ENCODE data around the gene STK17A.

The STK17A gene

DNA sequence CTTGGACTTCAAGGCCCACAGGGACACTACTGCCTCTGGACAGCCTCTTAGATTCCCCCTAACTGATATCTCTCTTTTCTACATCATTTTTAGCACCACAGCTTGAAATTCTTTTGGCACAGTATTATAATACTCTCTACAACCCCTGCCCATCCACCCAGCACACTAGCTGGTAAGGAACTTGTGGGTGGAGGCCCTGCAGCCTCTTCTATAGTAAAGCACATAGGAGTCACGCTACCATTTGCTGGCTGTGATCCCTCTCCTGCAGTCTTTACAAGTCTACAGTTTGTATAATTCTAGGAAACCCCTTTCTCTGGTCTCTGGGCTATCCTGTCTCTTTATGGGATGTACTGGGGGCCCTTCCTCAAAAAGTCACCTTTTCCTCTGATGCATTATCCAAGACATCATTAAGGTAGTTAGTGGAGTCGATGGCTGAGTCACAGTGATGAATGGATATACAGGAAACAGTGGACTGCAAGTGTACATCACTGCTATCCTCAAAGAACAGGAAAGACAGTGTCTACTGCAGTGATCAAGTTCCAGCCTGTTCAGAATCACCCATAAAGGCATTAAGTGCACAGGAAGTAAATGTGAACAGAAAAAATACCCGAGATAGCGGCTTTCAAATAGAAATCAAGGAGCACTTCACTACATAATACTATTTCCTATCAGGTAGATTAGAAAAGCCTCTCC, 54.4 kb downstream of the STK17A start:
- no peak for DNase-seq

DNA sequence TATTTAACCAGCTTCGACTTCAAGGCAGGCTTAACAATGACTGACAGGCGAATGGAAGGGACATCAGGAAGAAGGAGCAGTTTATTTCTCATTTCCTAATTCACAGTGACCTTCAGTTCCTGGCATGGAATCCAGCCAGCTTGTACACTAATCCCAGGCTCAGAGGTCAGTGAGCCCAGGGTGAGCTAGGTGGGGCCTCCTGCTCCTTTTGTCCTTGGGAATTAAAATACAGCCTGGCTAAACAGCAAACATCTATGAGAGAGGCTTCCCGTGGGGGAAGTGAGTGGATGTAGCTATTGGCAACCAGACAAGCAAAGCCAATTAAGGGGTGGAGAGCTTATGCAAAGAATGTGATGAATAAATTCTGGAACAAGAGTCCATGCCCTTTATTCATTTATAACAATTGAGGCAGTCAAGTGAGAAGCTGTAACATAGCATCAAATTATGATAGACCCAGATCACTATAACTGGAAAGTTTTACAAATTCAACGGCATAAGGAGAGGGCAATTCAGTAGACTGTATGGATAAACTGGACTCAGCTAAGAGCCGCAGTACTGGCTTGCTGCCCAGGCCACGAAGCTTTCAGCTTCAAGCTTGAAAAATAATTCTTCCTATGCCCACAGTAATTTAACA, 57.1 kb downstream of the STK17A start:
- no peak for DNase-seq

DNA sequence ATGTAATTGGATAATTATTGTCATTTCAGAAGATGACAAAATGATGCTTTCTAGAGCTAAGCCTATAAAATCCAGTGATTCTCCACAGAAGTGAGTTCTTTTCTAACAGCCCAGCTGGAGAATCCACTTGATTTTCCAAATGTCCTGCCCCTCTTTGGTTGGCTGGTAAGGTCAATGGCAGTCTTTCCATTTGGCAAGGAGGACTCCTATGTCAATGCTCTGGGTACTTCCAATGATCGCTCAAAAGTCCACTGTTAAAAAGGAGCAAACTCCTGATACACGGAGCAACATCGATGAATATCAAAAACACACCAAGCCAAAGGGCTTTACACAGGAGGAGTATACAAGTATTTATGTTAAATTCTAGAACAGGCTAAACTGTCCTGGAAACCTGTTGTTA, 57.8 kb downstream of the STK17A start:
- DNase-seq: no peak

DNA sequence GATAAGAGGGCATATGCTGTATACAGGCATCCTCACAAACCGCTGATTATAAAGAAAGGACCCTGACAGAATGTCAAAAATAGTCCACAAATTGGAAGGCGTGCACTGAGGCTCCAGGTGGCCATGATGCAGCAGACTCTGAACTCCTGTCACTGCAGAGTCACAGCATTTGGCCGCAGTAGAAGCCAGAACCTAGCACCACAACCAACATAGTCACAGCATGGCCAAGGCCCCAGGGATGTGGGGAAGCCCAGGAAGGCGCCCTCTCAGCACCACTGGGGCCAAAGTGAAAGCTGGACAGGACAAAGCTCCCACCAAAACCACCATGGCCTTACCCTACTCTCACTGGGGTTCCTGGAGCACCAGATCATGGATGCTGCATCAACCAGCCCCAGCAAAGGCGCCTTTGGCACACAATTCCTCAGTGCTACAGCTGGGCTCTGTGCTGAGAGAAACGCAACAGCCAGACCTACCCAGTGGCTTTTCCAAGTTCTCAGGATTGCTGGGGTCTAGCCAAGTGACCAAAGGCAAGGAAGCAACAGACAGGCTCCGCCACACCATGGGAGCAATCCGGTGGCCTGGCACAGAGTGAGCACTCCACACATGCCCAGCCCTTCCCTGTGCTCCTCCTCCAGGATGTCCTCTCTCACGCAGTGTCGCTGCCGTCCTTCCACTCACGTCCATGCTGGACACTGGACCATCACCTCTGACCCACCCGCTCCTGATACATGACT, 60.2 kb downstream of the STK17A start:
- no peak for DNase-seq

DNA sequence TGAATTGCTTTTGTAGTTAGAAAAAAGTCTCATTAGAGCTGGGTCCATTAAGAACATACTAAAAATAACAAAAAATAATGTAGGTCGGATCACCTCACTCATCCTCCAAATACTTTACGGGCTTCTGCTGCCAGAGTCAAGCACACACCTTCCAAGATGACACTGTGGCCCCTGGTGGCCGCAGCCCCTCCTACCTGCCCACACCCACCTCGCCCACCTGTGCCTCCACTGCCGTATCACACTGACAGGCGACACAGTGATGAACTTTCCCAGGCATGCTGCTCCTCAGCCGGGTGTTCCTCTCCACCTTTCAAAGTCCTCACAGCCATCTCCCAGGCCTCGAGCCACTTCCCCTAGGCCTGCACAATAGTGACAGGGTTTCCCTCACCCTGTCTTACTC, 60.9 kb downstream of the STK17A start:
- no peak for DNase-seq

DNA sequence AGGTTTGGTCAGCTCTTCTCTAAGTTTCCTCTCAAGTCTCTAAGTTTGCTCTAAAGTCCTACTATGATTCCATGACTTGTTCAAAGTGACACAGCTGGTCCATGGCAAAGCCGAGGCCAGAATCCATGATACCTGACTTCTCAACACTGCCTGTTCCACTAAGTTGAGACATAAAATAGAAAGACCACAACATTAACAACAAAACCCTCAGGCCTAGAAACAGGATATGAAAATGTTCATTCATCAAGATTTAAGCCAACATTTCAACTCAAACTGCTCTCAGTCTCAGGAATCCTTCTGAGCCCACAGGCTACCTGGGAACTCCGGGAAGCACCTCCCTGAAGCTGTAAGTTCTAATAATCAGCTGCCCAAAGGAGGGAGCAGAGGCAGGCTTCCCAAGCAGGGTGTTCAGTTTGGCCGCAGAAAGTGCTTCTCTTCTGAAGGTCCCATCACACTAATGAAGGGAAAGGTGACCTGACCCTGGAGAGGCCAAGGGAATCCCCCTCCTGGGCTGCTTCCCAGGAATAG, 62.9 kb downstream of the STK17A start:
- no peak for DNase-seq

DNA sequence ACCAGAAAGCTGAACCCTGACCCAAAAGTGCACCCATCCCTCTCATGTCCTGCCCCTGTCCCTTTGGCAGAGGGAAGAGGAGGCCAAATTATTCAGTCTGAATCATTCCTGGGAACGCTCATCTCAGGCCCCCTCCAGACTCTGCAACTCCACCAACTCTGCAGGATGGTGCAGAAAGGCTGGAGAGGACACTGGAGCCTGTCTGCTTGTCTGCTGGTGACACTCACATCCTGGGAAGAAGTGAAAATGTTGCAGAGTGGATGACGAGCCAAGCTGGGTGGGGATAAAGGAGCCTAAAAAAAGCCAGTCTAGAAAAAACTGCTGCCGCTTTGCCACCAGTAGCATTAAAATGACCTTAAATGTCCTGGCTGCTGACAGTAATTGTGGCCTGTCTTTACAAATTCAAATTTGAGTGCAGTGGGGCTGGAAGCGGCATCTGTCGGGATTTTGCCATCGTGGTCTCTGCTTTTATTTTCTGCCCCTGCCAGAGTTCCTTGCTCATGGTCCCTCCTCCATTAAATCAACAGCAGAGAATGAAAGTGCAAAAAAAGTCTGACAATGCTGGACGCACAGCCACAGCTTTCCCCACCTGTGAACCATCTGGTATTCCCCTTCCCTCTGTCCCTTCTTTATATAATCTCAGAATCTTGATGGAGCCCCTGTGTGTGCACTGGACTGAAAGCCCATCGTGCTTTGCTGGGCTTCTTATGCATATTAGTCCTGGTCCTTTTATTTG, 63.9 kb downstream of the STK17A start:
- no peak for DNase-seq

DNA sequence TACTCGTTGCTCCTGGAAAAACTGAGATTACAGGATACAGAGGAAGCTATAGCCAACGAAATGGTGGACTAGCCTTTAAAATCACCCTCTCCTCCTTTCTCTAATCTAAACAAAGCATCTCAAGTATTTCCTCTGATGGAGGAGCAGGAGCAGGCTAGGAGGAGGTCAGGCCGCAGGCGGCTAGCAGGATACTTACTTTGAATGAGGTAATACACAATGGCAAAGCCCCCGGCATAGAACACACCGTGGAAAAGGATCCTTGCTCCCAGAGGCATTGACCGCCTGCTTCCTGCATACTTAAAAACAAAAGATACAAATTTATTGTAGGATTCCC, 64.4 kb downstream of the STK17A start:
- DNase-seq: no peak

DNA sequence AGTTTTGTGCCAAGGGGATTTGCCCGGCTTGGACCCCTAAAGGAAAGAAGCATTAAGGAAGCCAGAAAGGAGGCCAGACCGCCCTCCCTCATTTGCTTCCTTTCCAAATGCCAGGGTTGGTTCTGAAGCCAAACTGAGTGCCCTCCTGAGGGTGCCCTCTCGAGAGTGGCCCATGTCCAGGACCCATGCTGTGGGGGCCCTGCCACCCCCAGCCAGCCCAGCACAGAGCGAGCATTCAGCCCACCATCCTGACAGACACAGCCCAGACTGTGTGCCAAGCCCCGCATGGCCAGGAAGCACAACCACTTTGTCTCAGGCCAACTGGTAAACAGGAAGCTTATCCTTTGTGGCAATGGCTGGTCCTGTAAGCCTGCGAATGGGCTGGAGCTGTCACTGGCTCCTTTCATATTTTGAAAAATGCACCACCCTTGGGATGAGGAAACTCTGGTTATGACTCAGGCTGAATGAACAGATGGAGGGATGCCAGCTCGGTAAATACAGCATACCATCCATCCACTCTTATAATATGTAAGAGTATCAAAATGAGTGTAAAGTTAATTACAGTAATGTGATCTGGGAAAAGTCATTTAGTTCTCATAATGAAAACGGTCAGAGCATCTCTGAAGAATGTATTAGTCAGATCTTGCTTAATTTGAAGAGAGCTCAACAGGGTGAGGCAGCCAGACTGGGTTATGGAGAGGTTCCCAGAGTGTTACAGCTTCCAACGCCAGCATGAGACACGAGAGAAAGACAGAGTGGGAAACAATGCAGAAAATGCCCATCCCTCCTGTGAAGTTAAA, 65.0 kb downstream of the STK17A start:
- no peak for DNase-seq

DNA sequence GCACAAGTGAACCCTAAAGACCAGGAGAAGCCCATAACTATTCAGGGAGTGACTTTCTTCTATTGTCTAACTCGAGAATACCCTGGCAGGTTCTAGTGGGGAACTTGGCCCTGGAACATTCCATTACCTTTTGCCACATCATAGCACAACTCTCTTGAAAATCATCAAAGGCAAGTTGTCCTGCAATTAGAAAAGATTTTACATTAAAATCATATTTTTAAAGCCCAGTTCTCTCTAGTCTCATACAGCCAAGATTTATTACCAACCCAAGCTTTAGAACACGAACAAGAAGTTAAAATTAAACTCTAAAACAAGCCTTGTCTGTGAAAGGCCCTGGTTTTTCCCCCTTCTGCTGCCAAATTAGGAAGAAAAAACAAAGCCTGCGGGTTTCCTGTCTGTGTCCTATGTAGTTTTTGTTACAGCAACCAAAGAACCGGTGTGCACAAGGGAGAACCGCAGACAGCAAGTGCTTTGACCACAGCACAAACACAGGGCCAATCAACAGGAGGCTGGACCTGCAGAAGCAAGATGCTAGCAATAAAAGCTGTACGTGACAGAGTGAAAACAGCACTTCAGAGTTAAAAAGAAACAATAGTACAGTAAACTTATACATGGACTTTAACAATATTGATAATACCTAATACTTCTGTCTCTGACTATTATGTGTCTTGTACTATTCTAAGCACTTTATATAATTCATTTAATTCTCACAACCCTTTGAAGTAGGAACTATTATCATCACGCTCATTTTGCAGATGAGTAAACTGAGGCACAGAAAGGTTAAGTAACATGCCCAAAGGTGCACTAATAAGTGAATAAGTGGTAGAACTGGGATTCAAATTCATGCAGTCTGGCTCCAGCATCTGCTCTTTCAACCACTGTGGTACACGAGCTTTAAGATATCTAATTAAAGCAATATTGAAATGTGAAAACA, 65.8 kb downstream of the STK17A start:
- peak; percentile 56 for DNase-seq

DNA sequence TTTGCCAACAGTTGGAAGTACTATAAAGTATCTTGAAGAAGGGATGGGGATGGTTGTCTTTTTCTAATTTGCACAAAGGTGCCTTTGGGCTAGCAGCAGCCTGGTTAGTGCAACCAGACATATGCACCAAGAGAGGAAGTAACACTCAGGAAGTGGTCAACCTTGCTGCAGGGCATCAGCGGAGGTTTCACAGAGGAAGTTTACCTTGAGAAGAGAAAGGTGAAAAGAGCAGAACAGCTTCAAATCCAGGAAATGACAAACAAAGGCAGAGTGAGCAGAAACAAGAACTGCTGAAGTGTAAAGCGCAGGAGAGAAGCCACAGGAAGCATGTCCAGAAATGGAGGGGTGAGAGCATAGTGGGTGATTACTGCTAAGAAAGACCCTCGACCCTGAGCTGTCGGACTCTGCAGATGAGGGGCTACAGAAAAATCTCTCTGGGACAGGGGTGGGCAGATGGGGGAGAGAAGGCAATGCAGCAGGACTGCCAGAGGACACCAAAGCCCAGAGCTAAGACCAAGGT, 66.9 kb downstream of the STK17A start:
- peak; percentile 44 for DNase-seq

DNA sequence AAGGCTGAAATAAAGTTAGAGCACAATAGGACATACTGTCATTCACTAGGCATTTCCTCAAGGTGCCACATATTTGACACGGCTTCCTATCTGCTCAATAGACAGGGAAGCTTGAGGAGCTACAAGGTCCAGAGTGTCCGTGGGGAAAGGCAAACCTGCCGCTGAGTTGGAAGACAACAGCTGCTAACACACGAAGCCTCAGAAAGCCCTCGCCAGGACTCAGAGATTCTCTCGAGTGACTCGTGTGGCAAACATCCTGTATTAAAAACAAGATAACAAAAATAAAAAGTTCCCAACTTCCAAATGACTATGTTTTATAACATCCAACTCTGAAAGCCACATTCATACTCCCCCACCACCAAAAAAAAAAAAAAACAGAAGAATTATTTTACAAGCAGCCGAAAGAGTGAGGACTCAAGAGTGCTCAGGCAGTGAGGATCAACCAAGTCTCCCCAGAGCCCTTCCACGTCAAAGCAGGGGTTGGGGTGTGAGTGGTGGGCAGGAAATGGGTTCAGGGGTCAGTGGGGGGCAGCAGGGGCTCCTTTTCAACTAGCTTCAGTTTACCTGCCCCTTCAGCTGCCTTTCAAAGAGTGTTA, 67.6 kb downstream of the STK17A start:
- no peak for DNase-seq

DNA sequence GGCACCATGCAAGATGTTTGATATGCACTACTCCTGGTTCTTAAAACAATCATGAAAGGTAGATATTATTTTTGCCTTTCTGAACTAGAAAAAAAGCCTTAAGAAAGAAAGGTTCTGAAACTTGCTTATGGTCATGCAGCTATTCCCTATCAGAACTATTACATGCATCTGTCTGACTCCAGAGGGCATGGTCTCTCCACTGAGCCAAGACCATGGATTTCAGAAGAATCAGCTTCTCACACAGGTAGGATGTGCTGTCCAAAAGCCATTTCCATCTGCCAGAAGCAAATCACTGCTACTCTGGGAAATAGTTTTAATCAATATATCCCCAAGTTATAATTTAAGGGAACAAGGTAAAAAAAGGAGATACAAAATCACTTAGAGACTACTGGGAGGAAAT, 69.5 kb downstream of the STK17A start:
- DNase-seq: no peak

DNA sequence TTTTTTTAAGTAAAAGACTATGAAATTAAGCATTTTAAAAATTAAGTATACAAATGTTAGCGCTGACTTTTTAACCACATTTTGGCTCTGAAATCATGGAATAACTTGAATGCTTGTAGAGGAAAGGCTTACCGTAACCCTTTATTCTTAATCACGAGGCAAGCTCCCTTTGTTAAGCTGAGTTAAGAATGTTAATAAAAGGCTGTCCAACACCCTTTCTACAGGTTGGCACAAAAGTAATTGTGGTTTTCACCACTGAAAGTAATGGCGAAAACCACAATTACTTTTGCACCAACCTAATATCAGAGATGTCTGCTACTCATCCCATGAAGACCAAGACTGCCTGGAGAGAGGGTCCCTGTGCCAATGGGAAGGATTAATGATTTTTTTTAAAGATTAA, 70.6 kb downstream of the STK17A start:
- no peak for DNase-seq

DNA sequence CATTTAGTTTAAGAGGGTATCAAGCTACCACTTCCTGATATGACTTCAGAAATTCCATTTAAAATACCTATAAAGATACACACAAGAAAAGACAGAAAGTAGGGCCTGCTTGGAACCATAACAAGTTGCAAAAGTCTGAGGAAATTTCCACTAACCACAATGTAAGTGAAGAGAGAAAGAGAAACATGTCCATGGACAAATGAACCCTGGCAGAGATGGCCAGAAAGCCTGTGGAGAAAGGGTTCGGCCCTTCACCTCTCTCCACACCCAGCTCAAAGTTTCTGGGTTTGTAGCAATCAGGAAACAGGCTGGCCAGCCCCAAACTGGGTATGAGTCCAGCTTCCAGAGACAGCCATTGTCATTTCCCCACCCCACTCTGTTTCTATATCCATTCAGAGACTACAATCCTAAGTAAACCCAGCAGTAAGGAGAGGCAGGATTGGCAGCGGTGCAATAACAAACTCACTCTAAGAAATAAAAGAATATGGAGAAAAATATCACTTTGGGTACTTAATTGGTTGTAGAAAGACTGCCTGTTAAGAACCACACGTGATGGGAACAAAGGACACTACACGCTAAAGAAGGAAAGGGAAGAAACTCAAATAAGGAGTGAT, 71.1 kb downstream of the STK17A start:
- no peak for DNase-seq

DNA sequence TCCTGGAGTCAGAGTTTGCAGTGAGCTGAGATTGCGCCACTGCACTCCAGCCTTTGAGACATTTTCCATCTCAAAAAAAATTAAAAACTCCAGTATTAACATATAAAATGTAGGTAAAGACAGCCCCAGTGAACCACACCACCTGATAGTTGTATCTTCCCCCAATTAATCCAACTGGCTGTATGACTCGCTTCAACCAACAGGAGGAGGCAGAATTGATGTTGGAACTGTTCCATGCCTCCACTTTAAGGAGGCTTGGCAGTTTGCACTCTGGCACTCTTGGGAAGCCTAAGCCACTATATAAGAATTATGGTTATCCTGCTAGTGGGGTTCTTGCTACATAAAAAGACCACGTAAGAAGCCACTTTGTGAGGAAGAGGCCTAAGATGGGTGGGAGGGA, 72.7 kb downstream of the STK17A start:
- DNase-seq: no peak

DNA sequence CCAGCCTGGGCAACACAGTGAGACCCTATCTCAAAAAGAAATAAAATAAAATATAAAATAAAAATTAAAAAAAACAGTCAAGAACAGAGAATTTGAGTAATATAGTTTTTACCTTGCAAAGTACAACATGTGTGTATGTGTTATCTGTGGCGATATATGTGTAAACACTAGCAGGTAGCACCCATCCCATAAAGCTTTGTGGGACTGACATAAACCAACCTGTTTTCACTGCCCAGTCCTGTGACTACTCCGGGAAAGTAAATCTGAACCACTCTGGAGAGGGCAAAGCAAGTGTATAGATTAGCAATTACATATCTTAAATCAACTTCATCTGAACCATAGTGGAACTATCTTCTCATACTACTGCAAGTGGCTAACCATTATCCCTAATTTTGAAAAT, 74.1 kb downstream of the STK17A start:
- no peak for DNase-seq

DNA sequence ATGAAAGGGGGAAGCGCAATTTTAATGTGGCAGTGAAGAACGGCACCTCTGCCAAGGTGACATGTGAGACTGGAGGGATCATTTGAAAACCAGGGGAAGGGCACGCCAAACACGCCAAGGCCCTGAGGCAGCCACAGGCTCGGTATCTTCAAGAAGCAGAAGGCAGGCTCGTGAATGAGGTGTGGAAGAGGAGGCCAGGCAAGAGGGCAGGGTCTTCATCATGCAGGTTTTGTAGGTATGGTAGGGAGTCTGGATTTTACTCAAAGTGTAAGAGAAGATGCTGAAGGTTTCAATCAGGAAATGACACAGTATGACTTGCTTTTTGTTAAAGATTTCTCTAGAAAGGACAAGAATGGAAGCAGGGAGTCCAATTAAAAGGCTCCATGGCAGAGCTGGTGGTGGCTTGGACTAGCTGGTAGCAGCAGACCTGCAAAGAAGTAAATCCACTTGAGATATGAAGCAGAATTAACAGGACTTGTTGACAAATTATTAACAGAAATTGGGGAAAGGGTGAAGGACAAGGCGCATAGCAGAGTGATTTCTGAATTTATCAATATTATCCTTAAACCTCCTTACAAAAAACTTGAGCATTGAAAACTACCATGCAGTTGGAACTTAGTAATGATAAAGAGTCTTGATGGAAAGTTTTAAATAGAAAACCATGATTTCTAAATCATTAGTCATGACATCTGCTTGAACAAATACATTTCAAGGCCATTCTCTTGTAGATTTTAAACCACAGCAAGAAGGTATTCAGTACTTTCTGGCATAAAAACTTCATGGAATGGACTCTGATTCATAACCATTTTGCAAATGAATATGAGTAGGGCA, 76.0 kb downstream of the STK17A start:
- no peak for DNase-seq

DNA sequence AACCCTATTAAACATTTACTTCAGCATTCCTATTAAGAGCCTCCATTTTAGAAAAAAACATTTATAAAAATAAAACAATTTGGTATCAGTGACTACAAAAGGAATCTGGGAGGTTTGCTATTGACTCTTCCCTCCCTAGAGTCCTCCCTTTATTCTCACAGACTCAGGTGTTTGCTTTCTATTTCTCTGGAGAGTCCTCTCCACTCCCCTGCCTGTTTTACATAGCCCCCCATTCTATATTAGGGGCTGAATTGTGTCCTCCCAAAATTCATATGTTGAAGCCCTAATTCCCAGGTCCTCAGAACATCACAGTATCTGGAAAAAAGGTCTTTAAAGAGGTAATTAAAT, 76.6 kb downstream of the STK17A start:
- no peak for DNase-seq

All from T-helper 9 cell (primary cell).